ENCODE data around the gene TMEM59L. TPM values are rescaled to one million over a fixed set of nuclear protein-coding genes. Genes with fewer than 3 reads are reported as not detected.

Gene TMEM59L
- total and polyA plus RNA-seq, 2 of the 13 experiments (the other 11 are each of a cell fraction or from before 2014, with no cell fraction given): 0.97 to 5.5 TPM

DNA sequence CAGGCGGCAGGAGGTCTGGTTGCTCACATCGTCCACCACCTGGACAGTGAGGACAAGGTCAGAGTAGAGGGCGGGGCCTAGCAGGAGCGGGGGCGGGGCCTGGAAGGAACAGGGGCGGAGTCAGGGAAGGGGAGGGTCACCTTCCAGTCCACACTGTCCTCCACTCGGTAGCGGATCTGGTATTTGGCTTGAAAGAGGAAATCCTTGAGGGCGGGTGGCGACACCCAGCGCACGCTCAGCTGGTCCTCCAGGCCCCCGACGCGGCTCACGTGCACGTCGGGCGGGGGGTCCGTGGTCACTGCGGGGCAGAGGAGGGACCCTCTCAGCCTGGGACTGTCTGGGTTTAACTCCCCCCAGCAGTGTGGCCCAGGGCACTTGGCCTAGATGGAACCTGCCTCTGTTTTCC is 15.9 kb upstream of the TMEM59L start (continued):
- no peak for TF ChIP-seq SOX13 (IDR thresholded peaks at IDR 0.05)
- no peak for TF ChIP-seq SOX13 (CRISPR knock-in tag; conservative IDR thresholded peaks at IDR 0.05 in 1 of 2, IDR thresholded peaks at IDR 0.05 in 1 of 2)

DNA sequence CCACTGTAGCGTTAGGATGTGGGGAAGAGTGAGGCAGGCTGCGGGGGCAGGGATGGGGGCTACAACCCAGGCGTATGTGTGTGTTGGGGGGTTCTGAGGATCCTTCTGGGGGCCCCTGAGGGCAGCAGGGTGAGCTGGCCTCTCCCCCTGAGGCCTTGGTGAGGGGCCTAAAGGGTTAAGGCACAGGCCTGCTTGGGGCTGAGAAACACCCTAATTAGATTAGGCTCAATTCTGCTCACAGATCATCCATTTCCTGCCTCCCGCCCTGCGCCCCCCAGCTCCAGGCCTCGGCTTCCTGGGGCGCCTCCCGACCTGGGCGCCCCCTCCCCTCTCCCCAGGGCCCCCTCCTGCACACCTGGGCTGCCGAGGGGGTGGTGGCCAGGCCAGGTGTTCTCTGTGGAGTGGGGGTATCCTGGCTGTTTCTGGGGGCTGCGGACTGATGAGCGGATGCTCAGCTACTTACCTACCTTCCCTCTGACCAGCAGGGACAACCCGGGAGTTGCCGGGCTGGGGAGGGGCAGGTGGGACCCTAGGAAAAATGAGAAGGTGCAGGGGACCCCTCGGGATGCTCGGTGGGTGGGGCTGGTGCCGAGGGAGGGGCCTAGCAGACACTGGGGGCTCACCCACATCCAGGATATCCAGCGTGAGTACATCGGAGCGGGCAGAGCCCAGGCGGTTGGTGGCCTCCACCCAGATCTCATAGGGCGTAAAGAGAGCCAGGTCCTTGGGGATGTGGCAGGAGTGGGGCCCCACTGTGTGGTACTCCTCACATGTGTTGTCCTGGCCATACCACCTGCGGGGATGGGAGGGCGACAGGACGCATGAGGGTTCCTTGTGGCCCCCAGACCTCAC is 14.6 kb upstream of the TMEM59L start:
- H3K9ac ChIP-seq (ENCODE audit: insufficient read depth, low read depth, low read length): no peak overlapping the region
- DNase-seq (ENCODE audit: low spot score) (no peak), FAIRE-seq (no peak), ATAC-seq (no peak)
- H3K4me3 ChIP-seq (replicated peaks in 1 of 3; ENCODE audit: insufficient read depth in 1 of 3, low read depth in 2 of 3, low read length in 3 of 3): no peak overlapping the region
- H2AFZ ChIP-seq (ENCODE audit: low read length): no peak overlapping the region
- peak; percentile 53 for TF ChIP-seq AGO2 (optimal IDR thresholded peaks at IDR 0.05; ENCODE audit: low read depth, low read length)
- TF ChIP-seq, protein P1, sequence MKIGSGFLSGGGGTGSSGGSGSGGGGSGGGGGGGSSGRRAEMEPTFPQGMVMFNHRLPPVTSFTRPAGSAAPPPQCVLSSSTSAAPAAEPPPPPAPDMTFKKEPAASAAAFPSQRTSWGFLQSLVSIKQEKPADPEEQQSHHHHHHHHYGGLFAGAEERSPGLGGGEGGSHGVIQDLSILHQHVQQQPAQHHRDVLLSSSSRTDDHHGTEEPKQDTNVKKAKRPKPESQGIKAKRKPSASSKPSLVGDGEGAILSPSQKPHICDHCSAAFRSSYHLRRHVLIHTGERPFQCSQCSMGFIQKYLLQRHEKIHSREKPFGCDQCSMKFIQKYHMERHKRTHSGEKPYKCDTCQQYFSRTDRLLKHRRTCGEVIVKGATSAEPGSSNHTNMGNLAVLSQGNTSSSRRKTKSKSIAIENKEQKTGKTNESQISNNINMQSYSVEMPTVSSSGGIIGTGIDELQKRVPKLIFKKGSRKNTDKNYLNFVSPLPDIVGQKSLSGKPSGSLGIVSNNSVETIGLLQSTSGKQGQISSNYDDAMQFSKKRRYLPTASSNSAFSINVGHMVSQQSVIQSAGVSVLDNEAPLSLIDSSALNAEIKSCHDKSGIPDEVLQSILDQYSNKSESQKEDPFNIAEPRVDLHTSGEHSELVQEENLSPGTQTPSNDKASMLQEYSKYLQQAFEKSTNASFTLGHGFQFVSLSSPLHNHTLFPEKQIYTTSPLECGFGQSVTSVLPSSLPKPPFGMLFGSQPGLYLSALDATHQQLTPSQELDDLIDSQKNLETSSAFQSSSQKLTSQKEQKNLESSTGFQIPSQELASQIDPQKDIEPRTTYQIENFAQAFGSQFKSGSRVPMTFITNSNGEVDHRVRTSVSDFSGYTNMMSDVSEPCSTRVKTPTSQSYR (CRISPR knock-in tag; IDR thresholded peaks at IDR 0.05; ENCODE audit: borderline replicate concordance): no peak
- peaks cover 9% of the 10 kb centered on the region for H4K20me1 ChIP-seq (ENCODE audit: insufficient read depth, low read length)
- peaks cover 5% of the 10 kb centered on the region for H3K4me1 ChIP-seq (ENCODE audit: insufficient read depth, low read length)
- H3K79me2 ChIP-seq (ENCODE audit: insufficient read depth, low read length): peaks cover 11% of the 10 kb centered on the region
- no peak overlapping the region for H3K4me2 ChIP-seq (ENCODE audit: low read depth, low read length)
- H3K36me3 ChIP-seq (replicated peaks in 1 of 2; ENCODE audit: control insufficient read depth in 1 of 2, insufficient read depth in 2 of 2, low read length in 2 of 2): peaks cover 20 to 55% of the 10 kb centered on the region in 2 experiments; a peak in 4 of 5 replicates
- ChIA-PET CTCF (ENCODE audit: low intra/inter-chr PET ratio, low total read pairs) (no interaction called here), POLR2A (no interaction called here)
- intact Hi-C loops (cut with micrococcal nuclease; ENCODE audit: unreplicated experiment): no loop called here
- no TSS peak for BruUV-seq (replicated peaks)
- no peak overlapping the region for H3K27ac ChIP-seq (ENCODE audit: extremely low read length, insufficient read depth, low read length)
- H3K27me3 ChIP-seq (ENCODE audit: control insufficient read depth in 1 of 2, insufficient read depth in 2 of 2, low read length in 2 of 2): no peaks in the 10 kb centered on the region
- 96% methylated on average over 19 of the region's 25 CpGs for WGBS (ENCODE audit: low lambda C conversion rate)
- no peaks in the 10 kb centered on the region for H3K9me3 ChIP-seq (ENCODE audit: low read length)
- in situ Hi-C loops (cut with HindIII; ENCODE audit: extremely low pct_ligation_motif_present, low pct_unique_long_range_greater_than_20kb): no loop called here
